T47D (cell line): ENCODE results near the gene DAP3.
"Not testable (repeated sequence)": the region's sequence is repeated elsewhere in the genome, so short reads cannot be mapped to it uniquely, and the experiment has no call there.

Experiments
- DNase-seq, 2 experiments: peaks; one replicate each; pipeline versions ENCODE4 v3.0.0 to v3.0.0-alpha.2; 2011 to 2012; ENCODE audit warnings: low read depth in 1 of 2, low spot score in 1 of 2
- JUND ChIP-seq: IDR thresholded peaks from 2 replicates; pipeline ENCODE4 v1.6.1; 2012; ENCODE audit warnings: low read depth
- in situ Hi-C: cut with HindIII; loops from 2 replicates; pipeline ENCODE4 v1.10.0; 2016; ENCODE audit warnings: low sequenced_read_pairs, low pct_unique_long_range_greater_than_20kb

DAP3 gene

GRCh38 chr1:155759966-155760630, 71.2 kb downstream of the DAP3 start:
- DNase-seq = no peak
- in situ Hi-C loops = no loop called here
- TF ChIP-seq JUND = no peak

- TF ChIP-seq JUND = no peak
- no peak for DNase-seq
- in situ Hi-C loops = no loop called here
Observed at GRCh38 chr1:155760751-155761475, 72.0 kb downstream of the DAP3 start.

- DNase-seq = no peak
- TF ChIP-seq JUND = no peak
- in situ Hi-C loops = no loop called here
Observed at GRCh38 chr1:155761736-155762405, 73.0 kb downstream of the DAP3 start.

GRCh38 chr1:155763090-155763815, 74.4 kb downstream of the DAP3 start:
- peak in 1 of 2 experiments; percentile 84 for DNase-seq
- in situ Hi-C loops = not testable (repeated sequence)

- in situ Hi-C loops, DNase-seq: not testable (repeated sequence)
Observed at GRCh38 chr1:155763989-155764388, 75.1 kb downstream of the DAP3 start.

GRCh38 chr1:155767399-155767989, 78.6 kb downstream of the DAP3 start:
- in situ Hi-C loops, DNase-seq: not testable (repeated sequence)

- DNase-seq = no peak
- no peak for TF ChIP-seq JUND
- in situ Hi-C loops = no loop called here
Observed at GRCh38 chr1:155769257-155769656, 80.4 kb downstream of the DAP3 start.

- in situ Hi-C loops = no loop called here
- TF ChIP-seq JUND = no peak
- no peak for DNase-seq
Observed at GRCh38 chr1:155773221-155773620, 84.3 kb downstream of the DAP3 start.

GRCh38 chr1:155776414-155776813, 87.5 kb downstream of the DAP3 start:
- TF ChIP-seq JUND = no peak
- in situ Hi-C loops = no loop called here
- DNase-seq = no peak

GRCh38 chr1:155777582-155777981, 88.7 kb downstream of the DAP3 start:
- in situ Hi-C loops = no loop called here
- TF ChIP-seq JUND = no peak

More at GRCh38 chr1:155777582-155777981, 88.7 kb downstream of the DAP3 start:
- no peak for DNase-seq
